Activated CD4-positive, alpha-beta T cell treated with anti-CD3 and anti-CD28 coated beads for 4 hours (primary cell): ENCODE results near the gene COQ8A.
"Not testable (repeated sequence)": the region's sequence is repeated elsewhere in the genome, so short reads cannot be mapped to it uniquely, and the experiment has no call there.

ENCODE experiments used
- DNase-seq, 2 donors: peaks; one replicate each; pipeline ENCODE4 v3.0.0-alpha.2; 2020

The COQ8A gene

DNA sequence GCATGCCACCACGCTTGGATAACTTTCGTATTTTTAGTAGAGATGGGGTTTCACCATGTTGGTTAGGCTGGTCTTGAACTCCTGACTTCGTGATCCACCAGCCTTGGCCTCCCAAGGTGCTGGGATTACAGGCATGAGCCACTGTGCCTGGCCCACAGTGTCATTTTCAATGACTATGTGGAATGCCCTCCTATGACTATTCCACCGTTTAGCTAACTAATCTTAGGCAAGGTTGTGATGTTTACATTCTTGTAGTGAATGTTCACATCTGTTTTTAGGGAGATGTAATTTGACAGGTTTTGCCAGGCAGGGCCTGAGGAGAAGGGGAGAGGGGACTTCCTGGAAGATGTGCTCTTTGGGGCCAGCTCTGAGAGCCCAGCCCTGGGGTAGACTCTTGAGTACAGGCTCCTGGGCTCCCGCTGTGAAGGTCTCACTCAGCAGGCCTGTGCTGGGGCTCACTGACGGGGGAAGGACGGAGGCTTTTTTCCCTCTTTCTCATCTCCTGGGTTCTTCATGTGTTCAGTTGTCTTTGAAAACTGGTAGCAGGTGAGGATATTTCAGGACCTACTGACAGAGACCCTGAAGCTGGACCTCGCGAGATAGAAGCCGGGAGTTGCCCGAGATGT, 13.2 kb downstream of the COQ8A start:
- DNase-seq, result no peak

GRCh38 chr1:226954337-226954736, 14.2 kb downstream of the COQ8A start:
- DNase-seq, result no peak

- no peak for DNase-seq
Measured at GRCh38 chr1:226954777-226955176, 14.7 kb downstream of the COQ8A start.

DNA sequence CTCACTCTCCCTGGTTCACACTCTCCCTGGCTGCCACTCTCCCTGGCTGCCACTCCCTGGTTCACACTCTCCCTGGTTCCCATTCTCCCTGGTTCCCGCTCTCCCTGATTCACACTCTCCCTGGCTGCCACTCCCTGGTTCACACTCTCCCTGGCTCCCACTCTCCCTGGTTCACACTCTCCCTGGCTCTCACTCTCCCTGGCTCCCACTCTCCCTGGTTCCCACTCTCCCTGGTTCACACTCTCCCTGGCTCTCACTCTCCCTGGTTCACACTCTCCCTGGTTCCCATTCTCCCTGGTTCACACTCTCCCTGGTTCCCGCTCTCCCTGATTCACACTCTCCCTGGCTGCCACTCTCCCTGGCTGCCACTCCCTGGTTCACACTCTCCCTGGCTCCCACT, 15.8 kb downstream of the COQ8A start:
- not testable (repeated sequence) for DNase-seq

DNA sequence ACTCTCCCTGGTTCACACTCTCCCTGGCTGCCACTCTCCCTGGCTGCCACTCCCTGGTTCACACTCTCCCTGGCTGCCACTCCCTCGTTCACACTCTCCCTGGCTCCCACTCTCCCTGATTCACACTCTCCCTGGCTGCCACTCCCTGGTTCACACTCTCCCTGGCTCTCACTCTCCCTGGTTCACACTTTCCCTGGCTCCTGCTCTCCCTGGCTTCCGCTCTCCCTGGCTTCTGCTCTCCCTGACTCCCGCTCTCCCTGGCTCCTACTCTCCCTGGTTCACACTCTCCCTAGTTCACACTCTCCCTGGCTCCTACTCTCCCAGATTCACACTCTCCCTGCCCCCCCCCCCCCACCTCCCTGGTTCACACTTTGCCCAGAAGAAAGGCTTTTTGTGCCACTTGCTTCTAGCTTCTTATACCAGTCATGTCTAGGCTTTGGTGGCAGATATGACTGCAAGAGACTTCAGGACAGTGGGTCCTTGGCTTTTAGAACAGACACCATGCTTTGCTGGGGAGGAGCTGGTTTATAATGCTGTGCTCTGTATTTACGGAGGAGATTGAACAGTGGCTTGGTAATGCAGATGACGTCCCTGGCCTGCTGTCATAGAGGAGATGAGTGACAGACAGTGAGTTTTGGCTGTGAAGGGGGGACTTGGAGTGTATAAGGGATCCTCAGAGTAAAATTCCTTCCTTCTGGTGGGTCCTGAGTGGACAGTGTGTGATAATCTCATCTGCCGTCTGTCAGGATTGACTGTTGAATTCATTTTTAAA, 17.0 kb downstream of the COQ8A start:
- no peak for DNase-seq

DNA sequence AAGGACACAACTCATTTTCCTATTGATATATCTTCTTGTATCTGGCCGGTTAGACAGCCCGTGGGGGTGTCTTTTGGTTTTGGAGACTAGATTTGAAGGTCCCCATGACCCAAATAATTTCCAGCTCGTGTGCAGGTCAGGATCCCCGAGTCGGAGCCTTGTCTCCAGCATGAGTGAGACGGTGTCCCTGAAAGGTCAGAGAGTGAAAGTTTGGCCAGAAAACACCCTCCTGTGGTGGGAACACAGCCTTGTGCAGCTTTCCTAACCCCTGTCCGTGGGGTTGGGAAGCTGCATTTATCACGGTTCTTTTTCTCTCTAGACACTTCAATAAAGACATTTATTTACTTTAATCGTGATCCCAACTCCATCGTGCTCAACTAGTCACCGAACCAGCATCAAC, 17.6 kb downstream of the COQ8A start:
- DNase-seq, result no peak

DNA sequence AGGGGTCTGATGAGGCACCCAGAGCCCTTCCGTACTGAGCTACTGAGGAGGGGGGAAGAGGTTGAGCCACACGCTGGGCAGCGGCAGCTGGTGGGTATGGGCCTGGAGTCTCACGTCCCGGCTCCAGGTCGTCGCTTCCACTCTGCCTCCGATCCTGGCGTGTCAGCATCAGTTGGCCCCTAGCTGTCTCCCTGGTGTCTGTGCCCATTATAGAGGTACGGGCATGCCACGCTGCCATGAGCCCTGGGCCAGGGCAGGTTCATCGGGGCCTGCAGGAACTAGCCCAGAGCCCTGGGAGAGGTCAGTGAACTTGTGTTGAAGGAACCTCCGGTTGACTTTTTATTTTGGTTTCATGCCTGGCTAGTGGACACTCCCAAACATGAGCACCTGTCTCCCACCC, 18.2 kb downstream of the COQ8A start:
- DNase-seq, result no peak

DNA sequence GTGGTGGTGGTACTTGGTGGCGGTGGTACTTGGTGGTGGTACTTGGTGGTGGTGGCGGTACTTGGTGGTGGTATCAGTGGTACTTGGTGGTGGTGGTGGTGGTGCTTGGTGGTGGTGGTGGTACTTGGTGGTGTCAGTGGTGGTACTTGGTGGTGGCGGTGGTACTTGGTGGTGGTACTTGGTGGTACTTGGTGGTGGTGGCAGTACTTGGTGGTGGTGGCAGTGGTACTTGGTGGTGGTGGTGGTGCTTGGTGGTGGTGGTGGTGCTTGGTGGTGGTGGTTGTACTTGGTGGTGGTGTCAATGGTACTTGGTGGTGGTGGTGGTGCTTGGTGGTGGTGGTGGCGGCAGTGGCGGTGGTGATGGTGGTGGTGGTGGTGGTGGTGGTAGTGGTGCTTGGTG, 20.2 kb downstream of the COQ8A start:
- DNase-seq, result no peak

DNA sequence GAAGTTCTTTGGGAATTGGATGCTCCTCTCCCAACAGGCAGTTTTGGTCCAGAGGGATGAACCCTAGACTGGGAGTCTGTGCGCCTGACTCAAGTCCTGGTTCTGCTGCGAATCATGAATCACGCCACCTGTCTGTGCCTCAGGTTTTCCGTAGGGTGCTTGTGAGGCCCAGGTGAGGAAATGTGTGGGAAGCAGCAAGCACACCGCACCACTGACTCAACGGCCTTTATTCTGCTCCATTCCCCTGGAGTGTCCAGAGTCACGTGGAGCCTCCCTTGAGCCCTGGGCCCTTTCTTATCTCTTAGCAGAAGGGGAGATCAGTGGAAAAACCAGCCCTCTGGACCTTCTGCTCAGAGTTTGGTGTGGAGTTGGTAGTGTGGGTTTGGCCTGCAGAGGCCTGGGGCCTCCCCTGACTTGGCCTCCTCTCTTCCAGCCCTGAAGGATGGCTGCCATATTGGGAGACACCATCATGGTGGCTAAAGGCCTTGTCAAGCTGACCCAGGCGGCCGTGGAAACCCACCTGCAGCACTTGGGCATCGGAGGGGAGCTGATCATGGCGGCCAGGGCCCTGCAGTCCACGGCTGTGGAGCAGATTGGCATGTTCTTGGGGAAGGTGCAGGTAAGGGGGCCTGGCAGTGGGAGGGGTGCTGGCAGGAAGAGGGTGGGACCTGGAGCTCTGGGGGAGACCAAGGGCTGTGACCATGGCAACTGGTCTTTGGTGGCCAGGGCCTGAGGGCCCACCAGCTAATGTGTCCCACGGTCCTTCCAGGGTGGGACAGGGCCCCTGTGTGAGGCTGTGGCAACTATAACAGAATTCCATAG, 21.1 kb downstream of the COQ8A start:
- DNase-seq, result no peak

DNA sequence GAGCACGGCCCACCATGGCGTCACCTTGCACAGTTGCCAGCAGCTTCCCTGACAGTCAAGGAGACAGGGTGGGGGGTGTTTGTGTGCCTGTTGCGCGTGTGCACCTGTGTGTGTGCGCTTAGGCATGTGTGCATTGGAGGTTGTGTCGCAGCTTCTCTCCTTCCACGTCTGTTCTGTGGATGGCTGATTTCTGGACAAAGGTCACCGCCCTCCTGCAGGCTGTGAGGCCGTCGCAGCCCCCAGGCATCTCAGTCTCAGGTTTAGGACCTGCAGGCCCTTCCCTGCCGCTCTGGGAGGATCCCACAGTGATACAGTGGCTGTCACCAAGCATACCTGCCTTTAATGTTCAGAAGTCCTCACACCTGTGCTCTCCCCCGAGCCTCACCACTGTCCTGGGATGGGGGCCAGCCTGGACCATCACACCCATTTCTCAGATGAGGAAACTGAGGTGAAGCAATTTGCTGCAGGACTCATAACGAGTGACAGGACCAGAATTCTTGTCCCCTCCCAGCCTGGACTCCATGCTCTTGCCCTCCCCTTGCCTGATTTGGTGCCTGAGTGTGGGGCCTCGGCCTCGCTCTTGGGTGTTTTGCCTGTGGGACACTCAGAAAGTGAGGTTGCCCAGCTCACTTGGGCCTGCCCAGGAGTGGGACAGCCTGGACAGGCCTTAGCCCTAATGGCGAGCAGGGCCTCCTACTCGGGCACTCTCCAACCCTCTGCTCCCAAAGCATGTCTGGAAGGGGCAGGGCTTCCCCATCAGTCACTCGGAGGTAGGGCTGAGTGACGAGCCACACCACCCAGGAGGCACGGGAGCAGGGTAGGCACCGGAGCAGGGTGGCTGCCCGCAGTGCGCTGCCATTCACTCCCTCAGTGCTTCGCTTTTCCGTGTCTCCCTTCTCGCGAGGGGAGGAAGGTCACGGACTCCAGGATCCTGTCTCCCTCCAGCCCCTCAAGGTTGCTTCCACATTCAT, 22.6 kb downstream of the COQ8A start:
- DNase-seq, result no peak

DNA sequence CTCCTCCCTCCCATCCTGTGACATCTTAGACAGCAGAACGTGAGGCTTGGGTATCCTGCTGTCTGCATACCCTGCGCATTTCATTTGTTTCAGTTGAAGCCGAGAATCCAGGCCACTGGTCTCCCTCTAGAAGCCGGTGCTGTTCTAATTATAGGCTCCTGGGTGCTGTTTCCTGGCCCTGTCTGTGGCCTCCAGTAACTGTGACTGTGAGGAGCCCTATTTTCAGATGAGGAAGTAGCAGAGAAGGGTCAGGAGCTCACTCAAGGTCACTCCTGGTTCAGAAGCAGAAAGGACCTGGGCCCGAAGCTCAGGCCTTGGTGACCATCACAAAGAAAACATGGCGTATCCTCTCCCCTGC, 24.0 kb downstream of the COQ8A start:
- DNase-seq, result no peak

DNA sequence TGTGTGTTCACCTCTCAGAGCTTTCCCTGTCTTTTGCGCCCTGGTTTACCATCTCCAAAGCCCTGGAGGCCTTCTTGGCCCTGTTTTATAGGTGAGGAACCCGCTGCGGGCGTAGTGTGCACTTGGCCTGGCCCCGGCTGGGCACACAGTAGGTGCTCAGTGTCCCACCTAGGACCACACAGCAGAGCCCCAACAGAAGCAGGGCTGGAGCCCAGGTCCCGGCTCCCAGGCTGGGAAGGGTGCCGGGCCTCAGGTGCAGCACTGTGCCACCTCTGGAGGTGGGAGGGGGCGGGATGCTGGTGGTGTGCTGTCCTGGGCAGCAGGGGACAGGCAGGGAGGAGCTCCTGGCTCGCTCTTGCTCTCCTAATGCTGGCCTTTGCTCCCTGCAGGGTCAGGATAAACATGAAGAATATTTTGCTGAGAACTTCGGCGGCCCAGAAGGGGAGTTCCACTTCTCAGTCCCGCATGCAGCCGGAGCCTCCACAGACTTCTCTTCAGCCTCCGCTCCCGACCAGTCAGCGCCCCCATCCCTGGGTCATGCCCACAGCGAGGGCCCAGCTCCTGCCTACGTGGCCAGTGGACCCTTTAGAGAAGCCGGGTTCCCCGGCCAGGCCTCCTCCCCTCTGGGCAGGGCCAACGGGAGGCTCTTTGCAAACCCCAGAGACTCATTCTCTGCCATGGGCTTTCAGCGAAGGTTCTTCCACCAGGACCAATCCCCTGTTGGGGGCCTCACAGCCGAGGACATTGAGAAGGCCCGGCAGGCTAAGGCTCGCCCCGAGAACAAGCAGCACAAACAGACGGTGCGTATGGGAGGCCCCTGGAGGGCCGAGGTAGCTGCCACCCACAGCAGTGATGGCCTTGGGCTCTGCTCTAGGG, 24.8 kb downstream of the COQ8A start:
- DNase-seq, result no peak

GRCh38 chr1:226965581-226966440, 25.7 kb downstream of the COQ8A start:
- no peak for DNase-seq

DNA sequence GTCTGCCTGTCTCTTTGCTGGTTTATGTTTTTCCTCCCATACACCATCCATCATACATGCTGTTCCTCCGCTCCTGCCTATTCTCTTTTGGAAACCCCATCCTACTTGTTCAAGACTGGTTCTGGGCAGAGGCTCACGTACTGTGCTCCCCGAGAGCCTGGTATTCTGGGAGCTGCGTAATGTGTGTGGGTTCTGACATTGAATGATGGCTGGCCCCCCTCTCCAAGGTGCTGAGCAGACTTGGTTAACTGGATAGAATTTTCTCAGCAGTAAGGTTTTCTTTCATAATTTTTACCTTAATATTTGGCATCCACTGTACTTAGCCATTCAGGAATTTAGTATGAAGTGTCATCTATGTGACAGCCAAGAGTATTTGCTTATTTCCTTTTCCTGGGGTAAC, 26.6 kb downstream of the COQ8A start:
- DNase-seq, result no peak

GRCh38 chr1:226967665-226968064, 27.6 kb downstream of the COQ8A start:
- DNase-seq, result no peak

- no peak for DNase-seq
Measured at GRCh38 chr1:226971765-226972164, 31.7 kb downstream of the COQ8A start.

GRCh38 chr1:226972931-226973330, 32.8 kb downstream of the COQ8A start:
- no peak for DNase-seq

GRCh38 chr1:226973371-226973897, 33.3 kb downstream of the COQ8A start:
- no peak for DNase-seq

DNA sequence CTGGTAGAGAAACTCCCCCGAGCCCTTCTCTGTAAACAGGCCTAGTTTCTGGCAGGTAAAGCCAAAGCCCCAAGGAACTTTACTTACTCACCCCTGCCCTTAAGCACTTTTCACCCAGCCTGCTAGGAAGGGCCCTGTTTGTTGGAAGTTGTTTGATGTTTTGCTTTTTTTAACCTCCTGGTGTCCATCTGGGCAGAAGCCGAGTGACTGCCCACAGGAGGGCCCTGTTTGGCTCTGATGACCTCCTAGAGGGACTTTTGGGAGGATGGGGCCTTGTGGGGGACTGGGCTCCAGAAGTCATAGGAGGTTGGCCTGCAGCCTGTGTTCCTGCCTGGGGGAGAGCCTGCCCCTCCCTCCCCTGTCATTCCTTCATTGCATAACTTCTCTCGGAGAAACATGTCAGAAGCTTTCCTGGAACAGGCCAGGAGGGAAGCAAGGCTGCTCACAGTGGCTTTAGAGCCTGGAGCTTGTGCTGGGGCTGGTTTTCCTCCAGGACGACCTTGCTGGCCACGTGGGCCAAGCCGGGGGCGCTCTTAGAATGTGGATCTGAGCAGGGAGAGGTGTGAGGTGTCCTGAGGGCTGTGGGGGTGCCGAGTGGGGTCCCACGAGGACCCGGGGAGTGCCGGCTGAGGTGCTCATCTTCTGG, 33.9 kb downstream of the COQ8A start:
- no peak for DNase-seq
